IPS-11a (cell line): ENCODE measurements around the gene POLD3.

Experiments used
- H3K4me3 ChIP-seq: one replicate; pipeline ENCODE4 v1.5.1; 2013; ENCODE audit warnings: low read depth, low read length, control low read depth

POLD3 gene

DNA sequence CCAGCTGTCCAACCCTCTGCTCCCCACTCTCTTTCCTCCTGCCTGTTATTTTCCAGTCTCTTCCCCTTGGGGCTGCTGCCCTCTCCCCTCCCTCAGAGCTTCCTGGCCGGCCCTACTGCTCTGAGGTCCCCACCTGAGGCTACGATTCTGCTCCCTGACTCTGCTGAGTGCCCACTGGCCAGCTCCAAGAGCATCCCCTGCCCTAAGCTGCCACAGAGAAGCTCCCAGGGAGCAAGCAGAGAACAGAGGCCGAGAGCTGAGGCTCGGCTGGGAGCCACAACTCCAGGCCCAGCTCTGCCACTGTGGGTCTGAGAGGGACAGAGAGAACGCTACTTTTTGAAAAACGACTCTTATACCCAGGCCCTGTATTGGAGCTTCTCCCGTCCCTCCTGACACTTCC lies 77.8 kb downstream of the POLD3 start:
- H3K4me3 ChIP-seq, result no peak overlapping the region

DNA sequence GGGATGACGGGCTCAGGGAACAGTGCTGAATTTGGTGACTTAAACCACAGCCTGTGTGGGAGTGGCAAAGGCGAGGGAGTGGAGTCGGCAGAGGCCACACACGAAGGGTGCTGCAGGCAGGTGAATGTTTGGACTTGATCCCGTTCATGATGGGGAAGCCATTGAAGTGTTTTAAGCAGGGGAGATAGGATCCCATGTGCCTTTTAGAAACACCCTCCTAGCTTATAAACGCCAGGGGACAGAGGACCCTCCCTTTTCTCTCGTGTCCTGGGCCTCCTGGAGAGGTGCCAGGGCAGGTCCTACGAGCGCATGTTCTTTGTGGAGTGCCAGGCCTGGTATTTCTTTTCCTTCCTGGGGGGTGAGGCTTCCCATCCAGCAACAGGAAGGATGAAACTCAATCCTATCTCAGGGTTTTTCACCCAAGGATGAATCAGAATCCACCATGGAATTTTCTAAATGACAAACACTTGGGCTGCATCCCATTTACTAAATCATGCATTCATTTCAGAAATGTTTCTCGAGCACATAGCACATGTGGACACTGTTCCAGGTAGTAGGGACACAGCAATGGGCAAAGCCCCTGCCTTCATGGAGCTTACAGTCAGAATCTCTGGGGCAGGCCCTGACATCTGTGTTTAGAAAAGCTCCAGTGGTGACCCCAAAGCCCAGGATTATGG lies 79.3 kb downstream of the POLD3 start:
- H3K4me3 ChIP-seq, result no peak overlapping the region

DNA sequence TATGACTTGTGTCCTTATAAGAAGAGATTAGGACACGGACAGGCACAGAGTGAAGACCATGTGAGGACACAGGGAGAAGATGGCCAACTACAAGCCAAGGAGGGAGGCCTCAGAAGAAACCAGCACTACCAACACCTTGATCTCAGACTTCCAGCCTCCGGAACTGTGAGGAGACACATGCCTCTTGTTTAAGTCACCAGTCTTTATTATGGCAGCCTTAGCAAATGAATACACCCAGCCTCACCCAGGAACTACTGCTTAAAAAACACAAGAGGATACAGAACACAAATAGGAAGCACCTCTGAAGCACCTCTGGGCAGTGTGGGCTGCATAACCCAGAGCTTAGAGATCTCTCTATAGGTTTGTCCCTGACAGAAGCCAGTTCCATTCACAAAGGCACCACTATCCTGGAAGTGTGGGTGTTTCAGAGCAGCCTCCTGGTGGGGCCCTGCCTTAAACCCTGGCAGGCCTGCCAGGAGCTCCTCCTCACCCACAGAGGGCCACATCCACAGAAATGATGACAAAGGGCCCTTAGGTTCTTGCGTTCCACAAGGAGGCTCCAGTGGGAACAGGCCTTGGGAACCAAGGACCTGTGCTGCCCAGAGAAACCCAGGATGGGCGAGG lies 80.1 kb downstream of the POLD3 start:
- no peak overlapping the region for H3K4me3 ChIP-seq

DNA sequence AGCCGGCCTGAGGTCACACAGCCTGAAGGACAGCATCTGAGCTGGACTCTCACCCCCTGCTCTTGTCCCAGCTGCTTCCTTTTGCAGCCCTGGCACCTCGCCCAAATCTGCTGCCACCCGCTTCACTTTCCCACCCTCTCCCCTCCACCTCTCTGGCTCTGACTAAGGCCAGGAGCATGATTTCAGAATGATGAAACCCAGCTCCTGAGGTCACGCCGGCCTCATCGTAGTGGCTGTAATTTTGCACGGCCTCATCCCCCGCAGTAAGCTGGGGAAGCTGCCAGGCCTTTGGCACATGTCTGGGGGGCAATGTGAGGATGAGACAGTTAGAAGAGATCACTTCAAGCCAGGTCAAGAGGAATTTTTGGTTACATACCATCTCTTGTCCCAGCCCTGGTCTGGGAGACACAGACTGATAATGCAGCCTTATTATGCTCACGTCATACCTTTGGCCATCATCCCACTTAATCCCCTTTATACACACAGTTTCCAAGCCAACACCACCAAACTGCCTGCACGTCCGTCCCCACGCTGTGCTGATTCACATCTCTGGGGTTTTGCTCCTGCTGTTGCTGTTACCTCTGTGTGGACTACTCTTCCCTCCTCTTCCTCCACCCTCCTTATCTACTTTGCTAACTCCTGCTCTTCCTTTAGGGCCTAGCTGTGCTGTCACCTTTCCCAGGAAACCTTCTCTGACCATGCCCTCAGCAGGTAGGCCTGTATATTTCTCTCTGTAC lies 80.7 kb downstream of the POLD3 start:
- no peak overlapping the region for H3K4me3 ChIP-seq

DNA sequence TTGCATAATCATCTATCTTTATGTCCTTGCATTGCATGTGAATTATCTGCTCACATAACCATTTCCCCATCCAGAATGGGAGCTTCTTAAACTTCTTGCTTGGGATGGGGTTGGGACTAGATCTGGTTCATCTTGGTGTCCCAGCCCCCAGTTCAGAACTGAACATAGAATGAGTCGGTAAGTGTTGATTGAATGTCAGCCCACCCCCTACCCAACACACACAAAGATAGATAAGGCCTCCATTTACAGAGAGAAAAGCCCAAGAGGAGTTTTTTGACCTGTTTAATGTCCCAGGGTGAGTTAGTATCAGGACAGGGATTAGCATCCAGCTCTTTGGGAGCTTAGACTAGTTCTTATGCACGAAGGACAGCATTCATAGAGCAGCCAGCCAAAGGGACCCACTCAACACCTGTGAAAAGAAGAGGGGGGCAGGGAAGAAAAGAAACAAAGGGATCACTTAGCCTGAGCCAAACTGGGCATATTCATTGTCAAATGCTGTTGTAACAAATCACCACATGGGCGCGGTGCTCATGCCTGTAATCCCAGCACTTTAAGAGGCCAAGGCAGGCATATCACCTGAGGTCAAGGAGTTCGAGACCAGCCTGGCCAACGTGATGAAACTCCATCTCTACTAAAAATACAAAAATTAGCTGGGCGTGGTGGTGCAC lies 81.4 kb downstream of the POLD3 start:
- H3K4me3 ChIP-seq, result no peak overlapping the region

DNA sequence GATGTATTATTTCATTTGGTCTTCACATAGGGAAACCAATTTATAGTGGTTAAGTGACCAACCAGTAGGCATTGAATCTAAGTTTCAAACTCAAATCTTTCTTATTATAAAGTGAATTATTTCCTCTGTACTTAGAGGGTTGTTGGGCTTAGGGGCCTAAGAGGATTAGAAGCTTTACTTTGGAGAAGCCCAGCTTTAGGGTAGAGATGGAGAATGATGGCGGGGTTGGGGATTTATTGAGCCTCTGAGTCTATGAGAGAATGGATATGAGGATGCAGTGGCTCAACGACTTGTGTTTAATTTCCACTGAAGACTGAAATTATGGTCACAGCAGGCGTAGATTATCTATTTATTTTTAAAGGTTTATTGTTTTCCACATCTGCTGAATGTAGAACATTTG lies 83.4 kb downstream of the POLD3 start:
- H3K4me3 ChIP-seq, result no peak overlapping the region

DNA sequence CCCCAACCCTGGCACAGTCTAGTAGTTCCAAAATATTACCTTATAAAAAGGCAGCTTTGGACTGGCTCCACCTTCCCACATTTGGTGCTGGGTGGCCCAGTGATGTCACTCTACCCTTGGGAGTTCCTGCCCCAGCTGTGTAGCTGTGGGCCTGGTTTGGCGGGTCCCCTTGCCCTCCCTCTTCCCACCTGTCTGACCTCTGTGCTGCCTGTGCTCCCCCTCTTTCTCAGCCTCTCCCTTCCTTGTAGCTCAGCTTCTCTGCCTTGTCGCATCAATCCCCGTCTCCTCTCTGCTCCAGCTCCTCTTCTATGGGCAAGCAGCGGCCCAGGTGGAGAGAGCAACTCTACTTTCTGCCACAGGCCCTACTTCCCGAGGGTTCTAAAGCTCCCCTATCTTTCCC lies 84.2 kb downstream of the POLD3 start:
- no peak overlapping the region for H3K4me3 ChIP-seq

DNA sequence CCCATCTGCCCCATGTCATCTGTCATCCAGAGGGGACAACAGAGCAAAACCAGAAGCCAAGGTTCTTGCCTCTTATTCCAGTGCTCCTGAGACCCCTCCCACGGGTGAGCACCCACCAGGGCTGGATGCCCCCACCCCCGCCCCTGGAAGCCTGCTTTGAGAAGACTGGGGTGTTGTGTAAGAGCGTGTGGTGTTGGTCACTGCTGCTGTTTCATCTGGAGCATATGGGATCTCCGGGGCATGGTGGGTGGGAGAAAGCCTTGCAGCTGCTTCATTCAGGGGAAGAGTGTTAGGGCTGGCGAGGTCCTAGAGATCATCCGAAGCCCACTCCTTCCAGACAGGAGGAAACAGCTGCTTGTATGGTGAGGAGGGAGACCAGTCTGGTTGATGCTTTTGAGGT lies 84.7 kb downstream of the POLD3 start:
- H3K4me3 ChIP-seq, result no peak overlapping the region

DNA sequence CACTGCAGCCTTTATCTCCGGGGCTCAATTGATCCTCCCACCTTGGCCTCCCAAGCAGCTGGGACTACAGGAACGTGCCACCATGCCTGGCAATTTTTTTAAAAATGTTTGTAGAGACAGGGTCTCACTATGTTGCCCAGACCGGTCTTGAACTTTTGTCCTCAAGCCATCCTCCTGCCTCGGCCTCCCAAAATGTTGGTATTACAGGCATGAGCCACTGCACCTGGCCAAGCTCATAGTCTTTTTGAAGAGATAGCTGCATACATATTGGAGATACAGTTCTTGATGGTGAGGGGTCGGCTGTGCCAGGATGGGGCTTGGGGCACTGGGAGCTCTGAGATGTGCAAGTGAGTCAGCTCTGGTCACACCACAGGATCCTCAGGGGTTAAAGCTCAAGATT lies 85.7 kb downstream of the POLD3 start:
- no peak overlapping the region for H3K4me3 ChIP-seq

DNA sequence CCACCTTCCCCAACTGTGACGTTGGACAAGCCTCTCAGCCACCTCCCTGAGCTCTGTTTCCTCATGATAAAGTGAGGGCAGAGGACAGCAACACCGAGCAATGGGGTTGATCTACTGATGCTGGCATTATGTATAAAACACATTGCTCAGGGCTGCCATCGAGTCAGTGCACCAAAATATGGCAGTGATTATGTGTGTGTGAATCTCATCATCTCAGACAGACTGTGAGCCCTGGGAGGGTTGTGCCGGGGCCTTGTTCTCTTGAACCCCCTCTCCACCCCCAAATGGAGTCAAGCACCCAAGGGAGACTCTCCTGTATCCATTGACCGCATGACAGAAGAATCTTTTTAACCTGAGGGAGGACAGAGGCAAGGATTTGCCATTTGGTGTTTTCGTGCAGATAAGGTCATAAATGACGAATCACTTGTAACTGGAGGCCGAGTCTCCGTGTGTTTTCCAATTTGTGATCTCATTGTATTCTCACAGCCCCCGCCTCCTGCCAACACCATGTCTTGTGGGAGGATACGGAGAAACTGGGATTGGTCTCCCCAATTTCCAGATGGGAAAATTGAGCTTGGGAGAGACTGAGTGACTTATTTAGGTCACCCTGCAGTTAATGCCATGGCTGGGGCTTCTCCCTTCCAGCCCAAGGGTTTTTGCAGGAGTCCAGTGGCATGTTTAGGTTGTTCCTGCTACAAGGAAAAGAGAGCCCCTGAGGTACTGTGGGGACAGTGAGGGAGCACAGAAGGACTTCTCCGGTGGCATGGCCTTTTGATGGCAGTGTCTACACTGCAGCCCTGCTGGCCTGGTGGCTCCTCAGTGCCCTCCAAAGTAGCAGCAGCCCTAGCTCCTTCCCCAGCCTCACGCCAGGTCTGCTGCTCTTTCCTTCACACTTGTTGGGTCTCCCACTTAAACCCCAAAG lies 86.5 kb downstream of the POLD3 start:
- no peak overlapping the region for H3K4me3 ChIP-seq

DNA sequence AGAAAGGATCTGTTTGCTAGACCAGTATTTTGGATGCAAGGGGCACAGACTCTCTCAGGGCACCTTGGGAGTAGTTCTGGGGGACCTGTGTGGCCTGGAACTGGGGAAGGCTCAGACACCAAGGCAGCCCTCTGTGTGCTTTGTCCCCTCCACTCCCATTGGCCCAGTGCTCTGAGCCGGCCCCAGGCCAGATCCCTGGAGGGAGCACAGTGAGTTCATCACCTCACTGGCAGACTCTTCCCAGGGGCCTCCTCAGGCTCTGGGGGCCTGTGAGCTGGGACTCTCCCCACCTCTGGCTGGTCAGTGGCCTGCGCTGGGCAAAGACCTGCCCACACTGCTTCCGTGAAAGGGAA lies 87.1 kb downstream of the POLD3 start:
- no peak overlapping the region for H3K4me3 ChIP-seq

DNA sequence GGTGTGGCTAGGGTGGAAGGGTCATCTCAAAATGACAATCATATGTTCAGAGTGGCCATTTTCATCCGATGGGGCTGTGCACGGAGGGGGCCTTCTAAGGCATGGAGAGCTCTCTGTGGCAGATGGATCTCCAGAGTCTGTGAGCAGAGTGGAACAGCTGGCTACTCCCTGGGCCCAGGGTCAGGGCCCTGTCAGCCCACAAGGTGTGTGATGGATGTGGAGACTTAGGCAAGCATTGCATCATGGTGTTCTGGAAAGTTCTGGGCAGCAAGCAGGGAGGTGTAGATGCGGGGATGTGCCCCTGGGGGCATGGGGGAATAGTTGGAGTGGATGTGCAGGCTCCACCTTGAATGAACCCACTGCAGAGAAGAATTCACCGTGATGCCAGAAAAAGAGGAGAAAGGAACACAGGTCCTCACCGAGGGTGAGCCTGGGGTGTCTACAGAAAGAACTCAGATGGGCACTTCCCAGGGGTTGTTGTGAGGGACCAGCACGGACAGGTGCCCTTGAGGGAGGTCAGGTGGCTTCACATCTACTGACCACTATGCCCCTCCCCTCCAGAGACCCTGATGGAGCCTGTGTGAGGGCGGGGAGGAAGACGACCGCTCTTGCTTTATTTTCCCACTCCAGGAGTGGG lies 87.8 kb downstream of the POLD3 start:
- no peak overlapping the region for H3K4me3 ChIP-seq

DNA sequence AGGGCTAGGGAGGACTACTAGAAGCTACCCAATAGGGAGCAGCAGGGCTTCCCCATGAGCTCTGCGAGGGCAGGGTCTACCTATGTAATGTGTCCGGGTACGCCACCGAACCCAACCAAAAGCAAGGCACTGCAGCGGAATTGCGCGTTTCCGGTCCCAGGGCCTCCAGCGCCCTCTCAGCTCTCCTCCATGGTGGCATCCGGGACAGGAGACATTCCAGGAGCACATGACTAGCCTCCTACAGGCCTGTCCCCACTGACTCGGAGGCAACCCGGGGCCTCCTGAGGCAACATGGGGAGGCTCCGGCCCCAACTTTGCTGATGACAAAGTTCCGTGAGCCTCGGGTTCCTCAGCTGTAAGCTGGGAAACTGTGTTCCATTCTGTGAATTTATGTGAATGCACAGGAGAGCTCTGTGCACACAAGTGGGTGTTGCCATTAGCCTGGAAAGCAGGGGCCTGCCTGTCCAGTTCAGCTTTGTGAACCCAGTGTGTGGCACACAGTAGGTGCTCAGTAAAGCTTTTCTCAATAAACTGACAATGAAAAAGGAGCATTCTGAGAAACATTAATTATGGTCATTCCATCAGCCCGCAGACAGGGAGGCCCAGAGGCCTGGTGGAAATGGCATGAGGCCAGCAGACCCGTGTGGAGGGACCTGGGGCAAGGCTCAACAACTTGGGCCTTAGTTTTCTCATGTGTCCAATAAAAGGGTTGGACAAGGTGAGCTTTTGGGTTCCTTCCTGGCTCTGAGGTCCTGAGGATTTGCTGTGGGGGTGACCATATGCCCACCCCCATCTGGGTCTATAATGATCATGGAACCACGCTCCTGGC lies 88.5 kb downstream of the POLD3 start:
- H3K4me3 ChIP-seq, result no peak overlapping the region

DNA sequence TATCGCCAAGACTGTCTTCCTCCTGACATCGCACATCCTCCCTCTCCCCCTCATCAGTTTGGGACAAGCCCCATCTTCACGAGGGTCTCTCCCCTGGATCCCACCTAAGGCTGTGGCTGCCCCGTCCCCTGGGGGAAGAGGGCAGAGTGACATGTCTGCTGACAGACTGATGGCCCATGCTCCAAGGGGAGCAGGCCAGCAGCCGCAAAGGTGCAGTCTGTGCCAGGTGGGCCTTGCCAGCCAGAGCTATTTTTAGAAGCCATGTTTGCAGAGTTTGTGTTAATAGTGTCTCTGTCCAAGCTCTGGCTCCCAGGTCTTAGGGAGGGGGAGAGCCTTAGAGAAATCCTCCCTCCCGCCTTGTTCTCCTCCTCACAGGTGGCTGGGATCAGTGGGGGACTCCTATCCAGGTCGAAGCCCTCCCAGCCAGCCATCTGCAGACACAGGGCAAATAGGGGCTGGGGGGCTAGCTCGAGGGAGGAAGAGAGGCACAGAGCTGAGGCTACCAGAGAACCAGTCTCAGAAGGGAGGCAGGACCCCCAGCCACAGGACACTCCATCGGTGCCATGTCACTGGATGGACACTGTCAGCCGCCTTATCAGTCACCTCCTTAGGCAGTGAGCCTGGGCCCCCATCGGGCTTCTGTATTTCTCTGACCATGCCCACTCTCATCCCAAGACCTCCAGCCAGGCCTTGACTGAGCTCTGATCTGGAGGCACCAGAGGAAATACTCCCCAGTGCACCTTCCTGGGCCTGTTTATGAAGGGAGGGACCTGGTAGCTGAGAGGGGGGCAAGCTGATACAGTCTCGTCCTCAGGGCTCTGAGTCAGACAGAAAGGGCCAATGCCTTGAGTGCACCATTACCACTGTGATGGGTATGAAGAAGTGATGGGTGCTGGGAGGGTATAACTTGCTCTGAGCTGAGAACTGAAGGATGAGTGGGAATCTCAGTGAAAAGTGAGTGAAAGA lies 89.6 kb downstream of the POLD3 start:
- H3K4me3 ChIP-seq, result no peak overlapping the region

DNA sequence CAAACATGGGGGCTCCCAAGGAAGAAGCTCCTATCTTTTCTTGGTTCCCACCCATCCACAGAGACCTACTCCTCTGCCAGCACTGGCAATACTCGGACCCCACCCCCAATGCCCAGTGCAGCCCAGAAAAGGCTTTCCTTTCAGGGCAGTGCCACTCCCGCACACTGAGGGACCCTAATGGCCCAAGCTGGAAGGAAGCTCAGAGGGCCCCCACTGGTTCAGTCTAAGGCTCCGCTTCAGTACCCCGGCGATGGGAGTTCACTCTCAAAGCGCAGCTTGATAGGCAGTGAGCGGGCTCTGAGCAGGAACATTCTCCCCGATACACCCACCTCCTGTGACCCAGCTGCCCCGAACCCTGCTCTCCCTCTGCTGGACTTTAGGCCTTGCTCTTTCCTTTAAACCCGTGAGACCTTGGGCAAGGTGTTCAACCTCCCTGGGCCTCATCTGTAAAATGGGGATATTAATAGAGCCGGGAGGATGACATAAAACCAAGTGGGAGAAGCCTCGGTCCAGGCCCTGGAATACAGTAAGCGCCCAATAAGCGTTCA lies 90.4 kb downstream of the POLD3 start:
- peak overlapping the region; percentile 20 for H3K4me3 ChIP-seq

DNA sequence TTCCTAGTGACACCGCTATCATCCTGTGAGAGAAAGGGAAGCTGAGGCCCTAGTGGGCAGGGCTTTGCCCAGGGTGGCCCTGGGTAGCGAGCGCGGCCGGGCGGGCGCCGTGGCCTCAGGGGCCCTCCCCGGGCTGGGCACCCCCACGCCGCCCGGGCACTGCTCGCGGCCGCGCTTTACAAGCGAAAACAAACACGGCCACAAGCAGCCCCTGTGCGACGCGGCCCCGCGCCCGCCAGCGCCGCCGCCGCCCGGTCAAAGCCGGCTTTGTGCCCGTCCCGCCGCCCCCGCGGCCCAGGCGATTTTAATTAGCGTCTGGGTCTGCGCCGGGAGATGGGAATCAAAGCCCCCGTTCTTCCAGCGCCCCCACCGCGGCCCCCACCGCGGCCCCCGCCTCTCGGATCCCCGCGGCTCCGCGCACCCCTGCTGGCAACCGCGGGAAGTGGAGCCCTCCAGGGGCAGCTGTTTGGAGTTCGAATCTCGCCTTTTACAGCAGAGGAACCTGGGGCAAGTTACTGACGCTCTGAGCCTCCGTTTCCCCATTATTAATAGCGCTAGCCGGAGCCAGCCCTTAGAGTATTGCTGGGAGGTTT lies 91.0 kb downstream of the POLD3 start:
- H3K4me3 ChIP-seq, result peak overlapping the region; percentile 20

DNA sequence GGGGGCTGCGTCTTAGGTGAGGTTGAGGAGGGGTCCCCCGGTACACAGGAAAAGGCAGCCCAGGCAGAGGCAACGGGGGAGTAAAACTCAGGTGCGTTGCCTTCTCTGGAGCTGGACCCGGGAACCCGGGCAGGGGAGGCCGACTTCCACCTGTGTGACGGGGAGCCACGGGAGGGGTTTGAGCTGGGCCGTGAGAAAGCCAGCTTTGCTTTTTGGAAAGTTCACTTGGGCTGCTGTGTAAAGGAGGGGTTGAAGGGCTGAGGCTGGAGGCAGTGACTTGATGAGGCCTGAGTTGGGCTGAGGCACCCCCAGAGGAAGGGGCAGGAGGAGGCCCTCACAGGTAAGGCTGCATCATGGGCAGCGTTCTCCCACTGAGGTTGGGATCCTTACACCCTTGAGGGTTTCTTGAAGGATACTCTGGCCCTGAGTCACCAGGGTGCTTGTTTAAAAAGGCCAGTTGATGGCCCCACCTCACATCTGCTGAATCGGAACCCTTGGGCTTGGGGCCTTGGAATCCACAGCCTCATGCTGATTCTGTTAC lies 91.6 kb downstream of the POLD3 start:
- H3K4me3 ChIP-seq, result no peak overlapping the region
